ENCODE data around the gene WDR4. TPM values are rescaled to one million over a fixed set of nuclear protein-coding genes. Genes with fewer than 3 reads are reported as not detected.
A peak's percentile ranks its signal among the peaks of the same experiment; 100 is the strongest.

Gene WDR4
- total and polyA plus RNA-seq, 2 of the 13 experiments (the other 11 are each of a cell fraction or from before 2014, with no cell fraction given), result 11.3 to 14.4 TPM

DNA sequence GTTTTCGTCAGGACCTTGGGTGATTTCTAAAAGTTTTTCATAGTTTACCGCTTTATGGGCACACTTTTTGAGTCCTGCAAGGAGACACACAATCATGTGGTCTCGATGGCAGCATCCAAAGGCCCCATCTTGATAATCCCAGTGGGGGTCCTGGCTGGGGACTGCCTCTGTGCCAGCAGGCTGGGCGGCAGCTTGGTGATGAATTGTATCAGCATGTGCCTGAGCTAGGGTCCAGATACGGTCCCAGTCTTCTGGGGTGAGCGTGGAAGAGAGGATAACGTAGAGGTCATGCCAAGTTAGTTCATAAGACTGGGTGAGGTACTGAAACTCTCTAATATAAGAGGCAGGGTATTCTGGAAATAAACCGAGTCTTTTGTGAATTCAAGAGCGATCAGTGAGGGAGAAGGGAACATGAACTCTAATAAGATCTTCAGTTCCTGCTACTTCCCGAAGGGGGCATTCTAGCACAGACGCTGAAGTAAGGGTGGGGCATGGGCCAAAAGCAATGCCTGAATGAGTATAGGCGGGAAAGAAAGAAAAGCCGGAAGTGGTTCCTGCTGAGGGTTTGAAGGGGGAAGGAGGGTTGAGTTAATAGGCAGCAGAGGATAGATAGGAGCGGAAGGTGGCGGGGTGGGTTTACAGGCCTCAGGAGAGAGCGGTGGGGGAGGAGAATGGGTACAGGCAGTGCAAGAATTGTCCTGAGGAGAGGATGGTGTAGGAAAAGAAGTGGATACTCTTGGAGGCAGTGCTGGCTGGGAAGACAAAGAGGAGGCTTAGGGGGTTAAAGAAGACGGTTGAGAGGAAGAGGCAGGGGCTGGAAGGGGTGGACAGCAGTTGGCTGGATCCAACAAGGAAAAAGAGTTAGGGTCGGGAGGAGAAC is 44.5 kb upstream of the WDR4 start (continued):
- no peak for TF ChIP-seq MAZ (IDR thresholded peaks at IDR 0.05; ENCODE audit: borderline replicate concordance, low read depth, low read length)
- 0 out of 2 replicates have a peak, but pooled peaks have one; percentile 31 for TF ChIP-seq MAZ (CRISPR knock-in tag; IDR thresholded peaks at IDR 0.05; ENCODE audit: low read depth)
- TF ChIP-seq MYC (CRISPR knock-in tag; IDR thresholded peaks at IDR 0.05; ENCODE audit: borderline replicate concordance), result no peak
- no peak for TF ChIP-seq GABPA (IDR thresholded peaks at IDR 0.05; ENCODE audit: low read depth, low read length)
- peak; percentile 64 for TF ChIP-seq GABPA (CRISPR knock-in tag; IDR thresholded peaks at IDR 0.05; ENCODE audit: low read depth)
- TF ChIP-seq ZNF737 (CRISPR knock-in tag; IDR thresholded peaks at IDR 0.05; ENCODE audit: borderline replicate concordance), result no peak
- 0 out of 2 replicates have a peak, but pooled peaks have one; percentile 45 for TF ChIP-seq RXRB (CRISPR knock-in tag; IDR thresholded peaks at IDR 0.05; ENCODE audit: borderline replicate concordance)
- peak; percentile 57; the same call in 1 of the 2 replicates for TF ChIP-seq KAT8 (CRISPR knock-in tag; IDR thresholded peaks at IDR 0.05)
- TF ChIP-seq, protein P1, sequence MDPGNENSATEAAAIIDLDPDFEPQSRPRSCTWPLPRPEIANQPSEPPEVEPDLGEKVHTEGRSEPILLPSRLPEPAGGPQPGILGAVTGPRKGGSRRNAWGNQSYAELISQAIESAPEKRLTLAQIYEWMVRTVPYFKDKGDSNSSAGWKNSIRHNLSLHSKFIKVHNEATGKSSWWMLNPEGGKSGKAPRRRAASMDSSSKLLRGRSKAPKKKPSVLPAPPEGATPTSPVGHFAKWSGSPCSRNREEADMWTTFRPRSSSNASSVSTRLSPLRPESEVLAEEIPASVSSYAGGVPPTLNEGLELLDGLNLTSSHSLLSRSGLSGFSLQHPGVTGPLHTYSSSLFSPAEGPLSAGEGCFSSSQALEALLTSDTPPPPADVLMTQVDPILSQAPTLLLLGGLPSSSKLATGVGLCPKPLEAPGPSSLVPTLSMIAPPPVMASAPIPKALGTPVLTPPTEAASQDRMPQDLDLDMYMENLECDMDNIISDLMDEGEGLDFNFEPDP (CRISPR knock-in tag; conservative IDR thresholded peaks at IDR 0.05), result no peak
- 0 out of 2 replicates have a peak, but pooled peaks have one; percentile 26 for TF ChIP-seq GATAD1 (CRISPR knock-in tag; IDR thresholded peaks at IDR 0.05)
- TF ChIP-seq, protein P2, sequence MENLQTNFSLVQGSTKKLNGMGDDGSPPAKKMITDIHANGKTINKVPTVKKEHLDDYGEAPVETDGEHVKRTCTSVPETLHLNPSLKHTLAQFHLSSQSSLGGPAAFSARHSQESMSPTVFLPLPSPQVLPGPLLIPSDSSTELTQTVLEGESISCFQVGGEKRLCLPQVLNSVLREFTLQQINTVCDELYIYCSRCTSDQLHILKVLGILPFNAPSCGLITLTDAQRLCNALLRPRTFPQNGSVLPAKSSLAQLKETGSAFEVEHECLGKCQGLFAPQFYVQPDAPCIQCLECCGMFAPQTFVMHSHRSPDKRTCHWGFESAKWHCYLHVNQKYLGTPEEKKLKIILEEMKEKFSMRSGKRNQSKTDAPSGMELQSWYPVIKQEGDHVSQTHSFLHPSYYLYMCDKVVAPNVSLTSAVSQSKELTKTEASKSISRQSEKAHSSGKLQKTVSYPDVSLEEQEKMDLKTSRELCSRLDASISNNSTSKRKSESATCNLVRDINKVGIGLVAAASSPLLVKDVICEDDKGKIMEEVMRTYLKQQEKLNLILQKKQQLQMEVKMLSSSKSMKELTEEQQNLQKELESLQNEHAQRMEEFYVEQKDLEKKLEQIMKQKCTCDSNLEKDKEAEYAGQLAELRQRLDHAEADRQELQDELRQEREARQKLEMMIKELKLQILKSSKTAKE (CRISPR knock-in tag; IDR thresholded peaks at IDR 0.05; ENCODE audit: borderline replicate concordance), result no peak

All from HepG2 (cell line).